Pancreas (tissue), 10 donors: ENCODE measurements around the gene TBP. TPM values are rescaled to one million over a fixed set of nuclear protein-coding genes. Genes with fewer than 3 reads are reported as not detected.
"Not testable (repeated sequence)": the region's sequence is repeated elsewhere in the genome, so short reads cannot be mapped to it uniquely, and the experiment has no call there.

Experiments
- ATAC-seq, 4 donors: fragments of 200-7000 bp; cut with Tn5 transposase; one replicate each; pipeline versions ENCODE4 v1.8.0 to v1.9.1; 2020; ENCODE audit warnings: mild to moderate bottlenecking in 4 of 4, moderate library complexity in 4 of 4
- DNase-seq, 6 donors: peaks; one replicate each; pipeline ENCODE4 v3.0.0-alpha.2; 2020
- FAIRE-seq: peaks from 2 replicates; lab custom pipeline; 2012; peaks lifted over from hg19 to GRCh38; lab: Jason Lieb, UNC
- H3K27ac ChIP-seq, 4 donors: fragments of 200-600 bp; sonication (generic); 1 replicate in 3 of 4; 2 replicates in 1 of 4; pipeline versions ENCODE4 v1.5.0 to v1.8.0; 2020
- H3K27me3 ChIP-seq, 4 donors: fragments of 200-600 bp; one replicate each; pipeline ENCODE4 v1.8.0; 2021
- H3K36me3 ChIP-seq, 3 donors: fragments of 200-600 bp; sonication (generic) in 1 of 3; one replicate each; pipeline versions ENCODE4 v1.5.0 to v1.8.0; 2020 to 2021
- H3K4me1 ChIP-seq, 3 donors: fragments of 200-600 bp; one replicate each; pipeline ENCODE4 v1.8.0; 2021
- H3K4me3 ChIP-seq, 4 donors: fragments of 200-600 bp; sonication (generic) in 2 of 4; one replicate each; pipeline versions ENCODE4 v1.5.0 to v1.8.0; 2020 to 2021
- H3K9me3 ChIP-seq, 4 donors: fragments of 200-600 bp; one replicate each; pipeline ENCODE4 v1.8.0; 2021
- CTCF ChIP-seq, 4 donors: fragments of 200-600 bp; sonication (generic) in 3 of 4; IDR thresholded peaks; one replicate each; pipeline versions ENCODE4 v1.5.0 to v1.8.0; 2021; ENCODE audit warnings: antibody characterized with exemption in 4 of 4
- WGBS, 2 donors: extraction: QIAGEN DNeasy Blood & Tissue Kit; methylation state at CpG; one replicate each; pipeline ENCODE4 v1.1.7; 2013; 5-methylcytosine and 5-hydroxymethylcytosine counted together
- intact Hi-C, 3 donors: fragments of 100-400 bp; cut with DNase I; formaldehyde crosslinking; loops; one replicate each; pipeline versions ENCODE4 v1.11.1 to v1.14.2; 2022
- polyA plus RNA-seq, 2 donors: library from polyadenylated mRNA; stranded (reverse); fragments of 200-250 nt; gene quantifications; one replicate each; pipeline ENCODE4 v1.2.3, GENCODE V29; 2013
- total RNA-seq, 6 donors: library from RNA; stranded (reverse); fragmentation: NEBNext Ultra II Directional in 4 of 6; extraction: Animal tissue kit (Norgen Biotek cat#: 25700) in 4 of 6; gene quantifications; one replicate each; pipeline versions ENCODE4 v1.2.1 to v1.2.4, GENCODE V29; 2021 to 2023
- donor health status: healthy with polysubstance abuse.
- donor health status: DM: no; HTN: no; CAD: no; lungs with moderate emphysema.
- donor health status: DM: no; HTN: no; CAD: no.
- donor health status: control.
- donor health status: control.
- donor health status: Bipolar disorder and iron deficiency.
- donor health status: DM: yes; HTN: yes; CAD: no.
- donor health status: DM: no; HTN: no; CAD: no.
- donor health status: DM: no; HTN: no; CAD: no.
- donor health status: DM: yes; HTN: yes; CAD: no.

Gene TBP
- total and polyA plus RNA-seq, 8 donors, result 4.5 to 17.3 (median 6.6) TPM

GRCh38 chr6:170596426-170596825, 42.3 kb downstream of the TBP start:
- no peak for ATAC-seq
- Histone ChIP-seq H3K27me3 (no peaks in the 10 kb centered on the region), H3K36me3 (no peaks in the 10 kb centered on the region), H3K4me1 (no peaks in the 10 kb centered on the region), H3K27ac (no peak overlapping the region), H3K9me3 (no peaks in the 10 kb centered on the region), H3K4me3 (no peak overlapping the region)
- no peak for DNase-seq
- no peak for FAIRE-seq
- no peak for TF ChIP-seq CTCF (IDR thresholded peaks at IDR 0.05)
- intact Hi-C loops, result no loop called here

GRCh38 chr6:170597278-170597677, 43.1 kb downstream of the TBP start:
- no peaks in the 10 kb centered on the region for H3K27me3 ChIP-seq
- no peak overlapping the region for H3K27ac ChIP-seq
- H3K4me1 ChIP-seq, result no peaks in the 10 kb centered on the region
- ATAC-seq (no peak), DNase-seq (no peak), FAIRE-seq (no peak)
- TF ChIP-seq CTCF (IDR thresholded peaks at IDR 0.05), result no peak
- no peak overlapping the region for H3K4me3 ChIP-seq
- no peaks in the 10 kb centered on the region for H3K36me3 ChIP-seq
- intact Hi-C loops, result no loop called here
- H3K9me3 ChIP-seq, result no peaks in the 10 kb centered on the region

- Histone ChIP-seq H3K4me1 (no peaks in the 10 kb centered on the region), H3K4me3 (no peak overlapping the region), H3K9me3 (no peaks in the 10 kb centered on the region), H3K36me3 (no peaks in the 10 kb centered on the region), H3K27me3 (no peaks in the 10 kb centered on the region), H3K27ac (no peak overlapping the region)
- WGBS, 2 donors, result 50 to 75% methylated on average over 6 of the region's 6 CpGs
- FAIRE-seq, result no peak
- TF ChIP-seq CTCF (IDR thresholded peaks at IDR 0.05), result no peak
- ATAC-seq, result no peak
- intact Hi-C loops, result no loop called here
- DNase-seq, result no peak
Measured at GRCh38 chr6:170605574-170606259, 51.5 kb downstream of the TBP start.

- DNase-seq, H3K36me3 ChIP-seq, FAIRE-seq, H3K9me3 ChIP-seq, H3K4me3 ChIP-seq, intact Hi-C loops, ATAC-seq, H3K27ac ChIP-seq, H3K27me3 ChIP-seq, H3K4me1 ChIP-seq: not testable (repeated sequence)
- WGBS, 2 donors, result 64 to 75% methylated on average over 8 of the region's 8 CpGs
Measured at GRCh38 chr6:170609225-170609624, 55.1 kb downstream of the TBP start.

- intact Hi-C loops, DNase-seq, FAIRE-seq, H3K9me3 ChIP-seq, H3K27me3 ChIP-seq, H3K4me1 ChIP-seq, H3K36me3 ChIP-seq, H3K27ac ChIP-seq: not testable (repeated sequence)
- 1% methylated on average over 9 to 33 of the region's 55 CpGs for WGBS, 2 donors
- peak; percentile 83 to 95 (median 91) for ATAC-seq
- peak overlapping the region in 1 of 4 donors; percentile 12 for H3K4me3 ChIP-seq
Measured at GRCh38 chr6:170612256-170612804, 58.2 kb downstream of the TBP start.

- H3K27ac ChIP-seq, H3K27me3 ChIP-seq, H3K4me3 ChIP-seq, H3K9me3 ChIP-seq, intact Hi-C loops, DNase-seq, H3K36me3 ChIP-seq, FAIRE-seq, ATAC-seq, H3K4me1 ChIP-seq: not testable (repeated sequence)
- WGBS, 2 donors, result no CpG with 5 or more reads among the region's 1 CpG
Measured at GRCh38 chr6:170616020-170616554, 61.9 kb downstream of the TBP start.

Other genes starting within 250 kb of the TBP start
- gene FAM120B, start 247.6 kb upstream of the TBP start, total RNA-seq, result 10 to 100 TPM; 10.4 to 18.7 (median 13.3) TPM
- 1 to 10 TPM; 5.6 to 9.0 TPM for gene FAM120B, start 247.6 kb upstream of the TBP start, polyA plus RNA-seq
- 10 to 100 TPM; 37.9 to 73.3 (median 61.3) TPM for gene PSMB1, start 1.1 kb upstream of the TBP start, total RNA-seq
- 100 to 1,000 TPM; 102 to 174 TPM for gene PSMB1, start 1.1 kb upstream of the TBP start, polyA plus RNA-seq
- gene PDCD2, start 30.3 kb downstream of the TBP start, total RNA-seq, result 10 to 100 TPM; 28.9 to 45.0 (median 36.9) TPM
- 10 to 100 TPM; 28.2 to 33.4 TPM for gene PDCD2, start 30.3 kb downstream of the TBP start, polyA plus RNA-seq